MCF 10A (cell line): ENCODE measurements around the gene ESCO1. TPM values are rescaled to one million over a fixed set of nuclear protein-coding genes. Genes with fewer than 3 reads are reported as not detected.
"Not testable (repeated sequence)": the region's sequence is repeated elsewhere in the genome, so short reads cannot be mapped to it uniquely, and the experiment has no call there.

Experiments used
- Bru-seq: library from RNA; stranded (reverse); fragments of 400-500 nt; gene quantifications from one replicate; lab custom pipeline; 2021; lab: Mats Ljungman, UMichigan
- BruChase-seq, 2 experiments: library from RNA; stranded (reverse); fragments of 400-500 nt; gene quantifications; one replicate each; lab custom pipeline; 2021; lab: Mats Ljungman, UMichigan
- BruUV-seq: library from RNA; stranded (reverse); fragments of 400-500 nt; replicated peaks from 2 replicates; lab custom pipeline; 2021; lab: Mats Ljungman, UMichigan
- CTCF ChIA-PET: fragments of 300-600 bp; sonication (Branson Sonifier 250); formaldehyde crosslinking; extraction: SDS; loops from one replicate; lab custom pipeline; 2021; ENCODE audit warnings: antibody characterized with exemption, inconsistent platforms; lab: Yijun Ruan, JAX
- POLR2A ChIA-PET: fragments of 300-600, 350-650 bp; sonication (Branson Sonifier 250); formaldehyde crosslinking; extraction: SDS; loops from one replicate; lab custom pipeline; 2020; ENCODE audit warnings: antibody characterized with exemption, inconsistent platforms; lab: Yijun Ruan, JAX
- DNase-seq: peaks from one replicate; pipeline ENCODE4 v3.0.0-alpha.2; 2018; ENCODE audit not compliant: unreplicated experiment
- H3K27ac Mint-ChIP-seq: one replicate; pipeline ENCODE4 v1.8.0; 2022; ENCODE audit warnings: mild to moderate bottlenecking, low read depth, mixed read lengths; ENCODE audit not compliant: unreplicated experiment
- H3K27me3 Mint-ChIP-seq: one replicate; pipeline ENCODE4 v1.8.0; 2022; ENCODE audit warnings: mixed read lengths; ENCODE audit not compliant: insufficient read depth, unreplicated experiment
- H3K36me3 Mint-ChIP-seq: one replicate; pipeline ENCODE4 v1.8.0; 2022; ENCODE audit warnings: mild to moderate bottlenecking, moderate library complexity, mixed read lengths; ENCODE audit not compliant: insufficient read depth, unreplicated experiment
- H3K4me1 Mint-ChIP-seq: one replicate; pipeline ENCODE4 v1.8.0; 2022; ENCODE audit warnings: mixed read lengths; ENCODE audit not compliant: insufficient read depth, unreplicated experiment
- H3K4me3 Mint-ChIP-seq: one replicate; pipeline ENCODE4 v1.8.0; 2022; ENCODE audit warnings: mild to moderate bottlenecking, moderate library complexity, mixed read lengths; ENCODE audit not compliant: unreplicated experiment
- H3K9me3 Mint-ChIP-seq: one replicate; pipeline ENCODE4 v1.8.0; 2022; ENCODE audit warnings: mixed read lengths; ENCODE audit not compliant: unreplicated experiment
- intact Hi-C: fragments of 100-400 bp; cut with micrococcal nuclease; formaldehyde crosslinking; loops from 2 replicates; pipeline ENCODE4 v1.14.1; 2022
- long read RNA-seq: library from polyadenylated mRNA; stranded (forward); transcript quantifications from one replicate; pipeline ENCODE4 v2.0.0, GENCODE V29; 2022
- total RNA-seq: library from RNA; stranded (reverse); gene quantifications from 2 replicates; pipeline ENCODE4 v1.2.3, GENCODE V29; 2022
- TF ChIP-seq, protein P1 (sequence below): fragments of 200-600 bp; IDR thresholded peaks from one replicate; pipeline ENCODE4 v1.8.0; 2022; ENCODE audit warnings: antibody characterized with exemption, mild to moderate bottlenecking; ENCODE audit not compliant: unreplicated experiment

ESCO1 gene, protein sequence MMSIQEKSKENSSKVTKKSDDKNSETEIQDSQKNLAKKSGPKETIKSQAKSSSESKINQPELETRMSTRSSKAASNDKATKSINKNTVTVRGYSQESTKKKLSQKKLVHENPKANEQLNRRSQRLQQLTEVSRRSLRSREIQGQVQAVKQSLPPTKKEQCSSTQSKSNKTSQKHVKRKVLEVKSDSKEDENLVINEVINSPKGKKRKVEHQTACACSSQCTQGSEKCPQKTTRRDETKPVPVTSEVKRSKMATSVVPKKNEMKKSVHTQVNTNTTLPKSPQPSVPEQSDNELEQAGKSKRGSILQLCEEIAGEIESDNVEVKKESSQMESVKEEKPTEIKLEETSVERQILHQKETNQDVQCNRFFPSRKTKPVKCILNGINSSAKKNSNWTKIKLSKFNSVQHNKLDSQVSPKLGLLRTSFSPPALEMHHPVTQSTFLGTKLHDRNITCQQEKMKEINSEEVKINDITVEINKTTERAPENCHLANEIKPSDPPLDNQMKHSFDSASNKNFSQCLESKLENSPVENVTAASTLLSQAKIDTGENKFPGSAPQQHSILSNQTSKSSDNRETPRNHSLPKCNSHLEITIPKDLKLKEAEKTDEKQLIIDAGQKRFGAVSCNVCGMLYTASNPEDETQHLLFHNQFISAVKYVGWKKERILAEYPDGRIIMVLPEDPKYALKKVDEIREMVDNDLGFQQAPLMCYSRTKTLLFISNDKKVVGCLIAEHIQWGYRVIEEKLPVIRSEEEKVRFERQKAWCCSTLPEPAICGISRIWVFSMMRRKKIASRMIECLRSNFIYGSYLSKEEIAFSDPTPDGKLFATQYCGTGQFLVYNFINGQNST
- 18.8 and 19.2 TPM in 2 replicates for total RNA-seq
- Bru-seq, nascent RNA: percentile 82 among the genes with signal in this experiment
- percentile 82 among the genes with signal in this experiment for BruChase-seq, experiment 1, labeled RNA remaining after a 6-hour chase
- percentile 84 among the genes with signal in this experiment for BruChase-seq, experiment 2, labeled RNA remaining after a 2-hour chase
- long read RNA-seq, full-length matches to known transcripts: 41 of 61 reads
- long read RNA-seq, partial matches to known transcripts: 4 of 61 reads
- long read RNA-seq, other reads (novel, unspliced or antisense): 16 of 61 reads

DNA sequence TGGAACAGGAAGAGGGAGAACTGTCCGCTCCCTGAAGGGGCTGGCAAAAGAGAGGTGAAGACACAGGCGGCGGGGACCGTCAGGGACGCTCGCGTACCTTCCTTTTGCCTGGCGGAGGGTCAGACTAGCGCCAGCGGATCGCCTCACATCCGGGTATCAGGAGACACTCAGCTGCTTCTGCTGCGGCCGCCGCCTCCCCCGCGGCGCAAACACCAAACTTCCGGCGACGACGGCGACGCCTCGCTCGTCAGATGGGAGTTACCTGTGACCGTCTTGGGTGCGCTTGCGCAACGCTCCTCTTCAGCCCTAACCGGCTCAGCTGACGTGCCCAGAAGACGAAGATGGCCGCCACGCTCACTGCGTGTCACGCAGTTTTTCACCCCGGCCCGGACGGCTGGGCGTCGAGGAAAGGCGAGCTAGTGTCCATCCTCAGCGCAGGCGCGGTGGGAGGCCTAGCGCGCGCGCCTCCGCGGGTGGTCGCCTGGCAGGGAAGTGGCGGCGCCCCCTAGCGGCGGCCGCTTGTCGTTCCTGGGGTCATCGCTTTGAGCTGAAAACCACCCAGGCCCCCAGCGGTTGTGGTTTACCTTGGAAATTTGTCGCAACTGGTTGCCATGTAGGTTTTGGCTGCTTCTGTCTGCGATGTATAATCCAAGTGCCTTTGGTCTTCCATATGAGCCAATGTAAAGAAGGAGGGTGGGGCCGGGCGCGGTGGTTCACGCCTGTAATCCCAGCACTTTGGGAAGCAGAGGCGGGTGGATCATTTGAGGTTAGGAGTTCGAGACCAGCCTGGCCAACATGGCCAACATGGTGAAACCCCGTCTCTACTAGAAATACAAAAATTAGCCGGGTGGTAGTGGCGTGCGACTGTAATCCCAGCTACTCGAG lies at the start of gene ESCO1:
TSS of gene ESCO1 (minus strand) at position 179 of the 885 bp plus-strand sequence. CDS start 25,861 bp downstream, outside the sequence.
- no peaks in the 10 kb centered on the region for H3K27me3 Mint-ChIP-seq
- H3K4me3 Mint-ChIP-seq: peak within 1 kb of the TSS; percentile 99
- H3K27ac Mint-ChIP-seq: peak within 1 kb of the TSS; percentile 99
- POLR2A ChIA-PET: interaction anchor here (0.5 to 3.2 kb wide), 35 partner anchors 10 to 851 kb away, joined by 3 to 129 read pairs (median 3); partner anchors contain the start of genes ABHD3, GREB1L, MIB1 and ROCK1
- TSS peak; percentile 73 for BruUV-seq
- intact Hi-C loops: loop anchor here (1.0 to 10.0 kb wide), 4 partner anchors 12 to 406 kb away; partner anchors contain the start of genes MIB1 and SNRPD1
- peaks cover 5% of the 10 kb centered on the region for H3K4me1 Mint-ChIP-seq
- CTCF ChIA-PET: interaction anchor here (0.6 to 3.1 kb wide), 27 partner anchors 10 to 654 kb away, joined by 3 to 64 read pairs (median 3); partner anchors contain the start of gene SNRPD1
- no peaks in the 10 kb centered on the region for H3K9me3 Mint-ChIP-seq
- peaks cover 11% of the 10 kb centered on the region for H3K36me3 Mint-ChIP-seq
- DNase-seq: peak; percentile 98
- TF ChIP-seq, protein P1, sequence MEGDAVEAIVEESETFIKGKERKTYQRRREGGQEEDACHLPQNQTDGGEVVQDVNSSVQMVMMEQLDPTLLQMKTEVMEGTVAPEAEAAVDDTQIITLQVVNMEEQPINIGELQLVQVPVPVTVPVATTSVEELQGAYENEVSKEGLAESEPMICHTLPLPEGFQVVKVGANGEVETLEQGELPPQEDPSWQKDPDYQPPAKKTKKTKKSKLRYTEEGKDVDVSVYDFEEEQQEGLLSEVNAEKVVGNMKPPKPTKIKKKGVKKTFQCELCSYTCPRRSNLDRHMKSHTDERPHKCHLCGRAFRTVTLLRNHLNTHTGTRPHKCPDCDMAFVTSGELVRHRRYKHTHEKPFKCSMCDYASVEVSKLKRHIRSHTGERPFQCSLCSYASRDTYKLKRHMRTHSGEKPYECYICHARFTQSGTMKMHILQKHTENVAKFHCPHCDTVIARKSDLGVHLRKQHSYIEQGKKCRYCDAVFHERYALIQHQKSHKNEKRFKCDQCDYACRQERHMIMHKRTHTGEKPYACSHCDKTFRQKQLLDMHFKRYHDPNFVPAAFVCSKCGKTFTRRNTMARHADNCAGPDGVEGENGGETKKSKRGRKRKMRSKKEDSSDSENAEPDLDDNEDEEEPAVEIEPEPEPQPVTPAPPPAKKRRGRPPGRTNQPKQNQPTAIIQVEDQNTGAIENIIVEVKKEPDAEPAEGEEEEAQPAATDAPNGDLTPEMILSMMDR: peak; percentile 99

DNA sequence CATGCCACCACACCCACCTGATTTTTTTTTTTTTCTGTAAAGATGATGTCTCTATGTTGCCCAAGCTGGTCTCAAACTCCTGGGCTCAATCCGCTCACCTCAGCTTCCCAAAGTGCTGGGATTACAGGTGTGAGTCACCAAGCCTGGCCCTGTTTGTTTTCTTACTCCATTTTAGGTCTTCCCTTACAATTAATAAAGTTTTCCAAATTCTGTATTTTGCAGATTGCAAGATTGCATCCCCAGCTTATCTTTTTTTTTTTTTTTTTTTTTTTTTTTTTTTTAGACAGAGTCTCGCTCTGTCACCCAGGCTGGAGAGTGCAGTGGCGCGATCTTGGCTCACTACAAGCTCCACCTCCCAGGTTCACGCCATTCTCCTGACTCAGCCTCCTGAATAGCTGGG lies 39.9 kb upstream of the ESCO1 start:
- ChIA-PET POLR2A (interaction anchor here (0.6 to 1.0 kb wide), 4 partner anchors 11 to 64 kb away, joined by 3 to 5 read pairs (median 3); partner anchors contain the start of genes ABHD3 and ESCO1), CTCF (interaction anchor here (0.5 to 0.9 kb wide), 4 partner anchors 40 to 318 kb away, joined by 3 to 5 read pairs (median 4); no protein-coding TSS in a partner anchor)
- H3K4me3 Mint-ChIP-seq, H3K27me3 Mint-ChIP-seq, H3K27ac Mint-ChIP-seq, BruUV-seq, intact Hi-C loops, H3K9me3 Mint-ChIP-seq: not testable (repeated sequence)
- peaks cover 12% of the 10 kb centered on the region for H3K4me1 Mint-ChIP-seq
- H3K36me3 Mint-ChIP-seq: peaks cover 24% of the 10 kb centered on the region
- peak; percentile 6 for DNase-seq

DNA sequence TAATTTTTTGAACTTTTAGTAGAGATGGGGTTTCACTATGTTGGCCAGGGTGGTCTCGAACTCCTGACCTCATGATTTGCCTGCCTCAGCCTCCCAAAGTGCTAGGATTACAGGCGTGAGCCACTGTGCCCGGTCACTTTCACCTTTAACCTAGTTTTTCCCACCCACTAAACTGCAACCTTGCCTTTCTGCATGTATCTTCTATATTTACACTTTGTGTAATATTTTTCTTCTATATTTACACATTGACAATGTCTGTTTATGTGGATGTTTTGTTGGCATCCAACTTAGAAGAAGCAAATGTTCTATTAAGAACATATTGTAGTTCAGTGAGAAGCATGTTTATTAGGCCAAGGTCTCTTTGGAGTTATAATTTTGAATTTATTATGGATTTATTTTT lies 38.3 kb upstream of the ESCO1 start:
- DNase-seq: no peak
- TF ChIP-seq, protein P1: no peak
- CTCF ChIA-PET: interaction anchor here (0.7 to 1.4 kb wide), 3 partner anchors 26 to 105 kb away, joined by 3 to 6 read pairs (median 3); partner anchors contain the start of genes ESCO1 and SNRPD1
- POLR2A ChIA-PET: interaction anchor here (1.0 to 1.5 kb wide), 4 partner anchors 10 to 103 kb away, joined by 3 read pairs; partner anchors contain the start of gene ESCO1
- Mint-ChIP-seq H3K4me1 (peaks cover 12% of the 10 kb centered on the region), H3K9me3 (no peaks in the 10 kb centered on the region), H3K36me3 (peaks cover 28% of the 10 kb centered on the region), H3K4me3 (no peak overlapping the region), H3K27me3 (no peaks in the 10 kb centered on the region), H3K27ac (no peak overlapping the region)
- BruUV-seq: no TSS peak
- intact Hi-C loops: loop anchor here (5.0 to 10.0 kb wide), 2 partner anchors 63 to 216 kb away; partner anchors contain the start of gene ABHD3
